PC-9 (cell line): ENCODE results near the gene ABR. TPM values are rescaled to one million over a fixed set of nuclear protein-coding genes. Genes with fewer than 3 reads are reported as not detected.
A peak's percentile ranks its signal among the peaks of the same experiment; 100 is the strongest.

ENCODE experiments used
- BruUV-seq: library from RNA; stranded (reverse); fragments of 400-500 nt; replicated peaks from 2 replicates; lab custom pipeline; 2021; lab: Mats Ljungman, UMichigan
- CTCF ChIA-PET: fragments of 300-600 bp; sonication (Branson Sonifier 250); formaldehyde crosslinking; loops from one replicate; lab custom pipeline; 2022; ENCODE audit warnings: antibody characterized with exemption; lab: Charles Lee
- POLR2A ChIA-PET: fragments of 300-600 bp; sonication (Branson Sonifier 250); formaldehyde crosslinking; loops from one replicate; lab custom pipeline; 2022; ENCODE audit warnings: antibody characterized with exemption; ENCODE audit not compliant: unreplicated experiment; lab: Charles Lee
- DNase-seq, 2 experiments: peaks; one replicate each; pipeline versions ENCODE4 v3.0.0 to v3.0.0-alpha.2; 2015 to 2022; ENCODE audit warnings: mixed read lengths in 1 of 2
- H2AFZ ChIP-seq: fragments of 200-600 bp; sonication (generic); 2 replicates; pipeline ENCODE4 v1.8.1; 2017; ENCODE audit warnings: antibody characterized with exemption
- H3F3A ChIP-seq: fragments of 200-600 bp; sonication (generic); 2 replicates; pipeline ENCODE4 v1.8.1; 2017; ENCODE audit warnings: antibody characterized with exemption, mild to moderate bottlenecking, low read depth; ENCODE audit not compliant: insufficient read depth
- H3K27ac ChIP-seq: fragments of 200-600 bp; sonication (generic); 2 replicates; pipeline ENCODE4 v1.6.1; 2016; ENCODE audit warnings: mixed run types
- H3K27me3 ChIP-seq: fragments of 200-600 bp; sonication (generic); 2 replicates; pipeline ENCODE4 v1.6.1; 2016; ENCODE audit warnings: low read depth, mixed run types; ENCODE audit not compliant: insufficient read depth
- H3K36me3 ChIP-seq: fragments of 200-600 bp; sonication (generic); 2 replicates; pipeline ENCODE4 v1.6.1; 2016; ENCODE audit warnings: low read depth, mixed run types
- H3K4me1 ChIP-seq: fragments of 200-600 bp; sonication (generic); replicated peaks from 2 replicates; pipeline ENCODE4 v1.6.1; 2016; ENCODE audit warnings: mixed run types; ENCODE audit not compliant: insufficient read depth
- H3K4me2 ChIP-seq: fragments of 200-600 bp; sonication (generic); 2 replicates; pipeline ENCODE4 v1.6.1; 2017; ENCODE audit warnings: mixed run types
- H3K4me3 ChIP-seq: fragments of 200-600 bp; sonication (generic); 2 replicates; pipeline ENCODE4 v1.6.1; 2016; ENCODE audit warnings: mixed run types
- H3K79me2 ChIP-seq: fragments of 200-600 bp; sonication (generic); 2 replicates; pipeline ENCODE4 v1.6.1; 2017; ENCODE audit warnings: low read depth, mixed run types
- H3K9me2 ChIP-seq: fragments of 200-600 bp; sonication (generic); 2 replicates; pipeline ENCODE4 v1.8.1; 2017; ENCODE audit warnings: mild to moderate bottlenecking; ENCODE audit not compliant: insufficient read depth
- H3K9me3 ChIP-seq: fragments of 200-600 bp; sonication (generic); 2 replicates; pipeline ENCODE4 v1.8.1; 2016; ENCODE audit warnings: low read depth; ENCODE audit not compliant: insufficient read depth
- H4K20me1 ChIP-seq: fragments of 200-600 bp; sonication (generic); 2 replicates; pipeline ENCODE4 v1.8.1; 2017; ENCODE audit not compliant: insufficient read depth
- EZH2 ChIP-seq: fragments of 200-600 bp; sonication (generic); IDR thresholded peaks from 2 replicates; pipeline ENCODE4 v1.8.0; 2017; ENCODE audit warnings: antibody characterized with exemption, low read depth
- intact Hi-C: fragments of 100-400 bp; cut with micrococcal nuclease; formaldehyde crosslinking; loops from one replicate; pipeline ENCODE4 v1.10.0; 2022; ENCODE audit not compliant: unreplicated experiment
- total RNA-seq: library from RNA; stranded (reverse); gene quantifications from 2 replicates; pipeline ENCODE4 v1.2.3, GENCODE V29; 2021
- TF ChIP-seq, protein P1 (sequence below): fragments of 200-600 bp; sonication (generic); conservative IDR thresholded peaks from 2 replicates; pipeline ENCODE4 v1.6.1; 2017; ENCODE audit warnings: mixed run types, antibody characterized with exemption, mild to moderate bottlenecking, moderate library complexity

Gene ABR
- total RNA-seq, 1 experiment from 2014 or later = 76.0 TPM

DNA sequence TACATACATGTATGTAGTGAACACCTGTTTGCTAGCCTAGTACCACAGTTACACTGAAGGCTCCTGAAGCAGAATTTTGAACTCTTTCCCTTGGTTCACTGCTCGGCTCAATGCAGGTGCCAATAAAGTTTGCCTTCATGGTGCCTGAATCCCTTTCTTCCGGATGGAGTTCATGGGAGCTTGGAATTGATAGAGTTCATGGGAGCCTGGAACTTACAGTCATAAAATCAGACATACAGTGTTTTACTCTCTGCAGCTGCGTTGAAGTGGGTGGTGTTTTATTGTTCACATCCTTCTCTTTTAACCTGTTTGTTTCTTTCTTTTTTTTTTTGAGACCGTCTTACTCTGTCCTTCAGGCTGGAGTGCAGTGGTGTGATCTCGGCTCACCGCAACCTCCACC is 29.2 kb upstream of the ABR start:
- Histone ChIP-seq H3K4me3 (no peak overlapping the region), H2AFZ (no peak overlapping the region), H4K20me1 (no peaks in the 10 kb centered on the region), H3F3A (peaks cover 7% of the 10 kb centered on the region; the same call in 1 of the 2 replicates), H3K9me2 (no peaks in the 10 kb centered on the region), H3K27me3 (no peaks in the 10 kb centered on the region), H3K27ac (no peak overlapping the region), H3K36me3 (no peaks in the 10 kb centered on the region), H3K4me1 (peaks cover 18% of the 10 kb centered on the region), H3K79me2 (no peaks in the 10 kb centered on the region), H3K9me3 (no peaks in the 10 kb centered on the region), H3K4me2 (no peak overlapping the region)
- no peak for DNase-seq
- no peak for TF ChIP-seq EZH2
- TF ChIP-seq, protein P1, sequence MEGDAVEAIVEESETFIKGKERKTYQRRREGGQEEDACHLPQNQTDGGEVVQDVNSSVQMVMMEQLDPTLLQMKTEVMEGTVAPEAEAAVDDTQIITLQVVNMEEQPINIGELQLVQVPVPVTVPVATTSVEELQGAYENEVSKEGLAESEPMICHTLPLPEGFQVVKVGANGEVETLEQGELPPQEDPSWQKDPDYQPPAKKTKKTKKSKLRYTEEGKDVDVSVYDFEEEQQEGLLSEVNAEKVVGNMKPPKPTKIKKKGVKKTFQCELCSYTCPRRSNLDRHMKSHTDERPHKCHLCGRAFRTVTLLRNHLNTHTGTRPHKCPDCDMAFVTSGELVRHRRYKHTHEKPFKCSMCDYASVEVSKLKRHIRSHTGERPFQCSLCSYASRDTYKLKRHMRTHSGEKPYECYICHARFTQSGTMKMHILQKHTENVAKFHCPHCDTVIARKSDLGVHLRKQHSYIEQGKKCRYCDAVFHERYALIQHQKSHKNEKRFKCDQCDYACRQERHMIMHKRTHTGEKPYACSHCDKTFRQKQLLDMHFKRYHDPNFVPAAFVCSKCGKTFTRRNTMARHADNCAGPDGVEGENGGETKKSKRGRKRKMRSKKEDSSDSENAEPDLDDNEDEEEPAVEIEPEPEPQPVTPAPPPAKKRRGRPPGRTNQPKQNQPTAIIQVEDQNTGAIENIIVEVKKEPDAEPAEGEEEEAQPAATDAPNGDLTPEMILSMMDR = no peak
- intact Hi-C loops = no loop called here
- POLR2A ChIA-PET = no interaction called here
- no TSS peak for BruUV-seq
- CTCF ChIA-PET = no interaction called here

DNA sequence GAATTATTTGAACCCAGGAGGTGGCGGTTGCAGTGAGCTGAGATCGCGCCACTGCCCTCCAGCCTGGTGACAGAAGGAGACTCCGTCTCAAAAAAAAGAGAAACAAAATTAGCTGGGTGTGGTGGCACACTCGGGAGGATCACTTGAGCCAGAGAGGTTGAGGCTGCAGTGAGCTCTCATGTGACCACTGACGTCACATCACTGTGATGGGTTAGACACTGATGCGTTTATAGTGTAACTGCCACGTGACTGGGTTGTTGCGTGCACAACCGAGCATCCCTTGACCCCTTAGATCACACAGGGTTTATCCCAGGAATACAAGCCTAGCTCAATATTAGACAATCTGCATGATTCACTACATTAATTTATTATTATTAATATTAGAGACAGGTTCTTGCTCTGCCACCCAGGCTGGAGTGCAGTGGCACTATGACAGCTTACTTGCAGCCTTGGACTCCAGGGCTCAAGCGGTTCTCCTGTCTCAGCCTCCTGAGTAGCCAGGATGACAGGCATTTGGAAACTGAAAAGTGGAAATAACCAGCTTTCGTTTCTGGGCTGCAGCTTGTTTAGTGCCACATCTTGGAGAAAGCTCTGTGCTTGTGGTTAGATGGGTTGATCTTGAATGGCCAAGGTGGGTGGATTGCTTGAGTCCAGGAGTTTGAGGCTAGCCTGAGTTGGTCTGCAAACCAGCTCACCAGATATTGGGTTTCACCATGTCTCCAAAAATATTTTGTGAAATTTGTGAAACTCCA is 26.4 kb upstream of the ABR start:
- no peaks in the 10 kb centered on the region for H3K9me2 ChIP-seq
- no peak overlapping the region for H2AFZ ChIP-seq
- no peaks in the 10 kb centered on the region for H3K27me3 ChIP-seq
- intact Hi-C loops = no loop called here
- no peak overlapping the region for H3K27ac ChIP-seq
- no TSS peak for BruUV-seq
- H3K4me2 ChIP-seq = no peak overlapping the region
- POLR2A ChIA-PET = interaction anchor here (0.6 kb wide), 1 partner anchor 29 kb away, joined by 5 read pairs; no protein-coding TSS in a partner anchor
- H3F3A ChIP-seq = peaks cover 13% of the 10 kb centered on the region
- no peaks in the 10 kb centered on the region for H3K79me2 ChIP-seq
- no peak for DNase-seq
- CTCF ChIA-PET = interaction anchor here (0.6 kb wide), 1 partner anchor 226 kb away, joined by 3 read pairs; no protein-coding TSS in a partner anchor
- H4K20me1 ChIP-seq = no peaks in the 10 kb centered on the region
- TF ChIP-seq EZH2 = no peak
- TF ChIP-seq, protein P1 = no peak
- H3K36me3 ChIP-seq = no peaks in the 10 kb centered on the region
- peaks cover 8% of the 10 kb centered on the region for H3K4me1 ChIP-seq
- H3K9me3 ChIP-seq = no peaks in the 10 kb centered on the region
- no peak overlapping the region for H3K4me3 ChIP-seq

DNA sequence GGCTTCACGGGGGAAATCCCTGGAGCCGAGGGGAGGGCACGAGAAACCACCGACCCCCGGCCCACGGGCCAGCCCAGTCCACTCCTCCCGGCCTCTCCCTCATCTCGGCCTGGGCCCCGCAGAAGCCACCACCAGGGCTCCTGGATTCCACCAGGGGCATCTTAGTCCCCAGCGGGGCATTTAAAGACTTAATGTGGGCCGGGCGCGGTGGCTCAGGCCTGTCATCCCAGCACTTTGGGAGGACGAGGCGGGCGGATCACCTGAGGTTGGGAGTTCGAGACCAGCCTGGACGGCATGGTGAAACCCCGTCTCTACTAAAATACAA is 24.1 kb upstream of the ABR start:
- intact Hi-C loops = no loop called here
- POLR2A ChIA-PET = interaction anchor here (0.6 to 0.7 kb wide), 2 partner anchors 16 to 514 kb away, joined by 3 to 6 read pairs; no protein-coding TSS in a partner anchor
- no peaks in the 10 kb centered on the region for H4K20me1 ChIP-seq
- no peaks in the 10 kb centered on the region for H3K36me3 ChIP-seq
- H3K27ac ChIP-seq = no peak overlapping the region
- H3K4me2 ChIP-seq = peak overlapping the region; percentile 93
- no peaks in the 10 kb centered on the region for H3K9me3 ChIP-seq
- TSS peak; percentile 76 for BruUV-seq
- H3K4me1 ChIP-seq = peaks cover 8% of the 10 kb centered on the region
- H3K4me3 ChIP-seq = peak overlapping the region; percentile 72
- no peaks in the 10 kb centered on the region for H3K79me2 ChIP-seq
- TF ChIP-seq, protein P1 = 0 out of 2 replicates have a peak, but pooled peaks have one; percentile 9
- TF ChIP-seq EZH2 = no peak
- H3K27me3 ChIP-seq = no peaks in the 10 kb centered on the region
- no peak for DNase-seq
- CTCF ChIA-PET = no interaction called here
- H2AFZ ChIP-seq = peak overlapping the region; percentile 99
- peaks cover 13% of the 10 kb centered on the region for H3F3A ChIP-seq
- no peaks in the 10 kb centered on the region for H3K9me2 ChIP-seq
